HCT116 (cell line): Measurements from ENCODE around the gene KSR1. TPM values are rescaled to one million over a fixed set of nuclear protein-coding genes. Genes with fewer than 3 reads are reported as not detected.

Source experiments
- ATAC-seq: fragments of 200-7000 bp; cut with Tn5 transposase; 2 replicates; pipeline ENCODE4 v1.9.1; 2020; ENCODE audit warnings: mild to moderate bottlenecking, moderate library complexity
- BruUV-seq: library from RNA; stranded (reverse); fragments of 400-500 nt; replicated peaks from 2 replicates; lab custom pipeline; 2021; lab: Mats Ljungman, UMichigan
- CTCF ChIA-PET: fragments of 300-600 bp; sonication (Branson Sonifier 250); formaldehyde crosslinking; loops from one replicate; lab custom pipeline; 2021; ENCODE audit warnings: antibody characterized with exemption; lab: Charles Lee
- POLR2A ChIA-PET: fragments of 300-600, 350-600 bp; sonication (Branson Sonifier 250); formaldehyde crosslinking; loops from one replicate; lab custom pipeline; 2021; ENCODE audit warnings: antibody characterized with exemption; lab: Charles Lee
- RAD21 ChIA-PET, 2 experiments: fragments of 300-600 bp; sonication (Branson Sonifier 250); formaldehyde crosslinking; loops; one replicate each; lab custom pipeline; 2023; ENCODE audit warnings: low total read pairs in 2 of 2; ENCODE audit not compliant: uncharacterized antibody in 2 of 2, unreplicated experiment in 2 of 2, low non-redundant PET in 1 of 2; lab: Charles Lee
- DNase-seq: peaks from one replicate; pipeline ENCODE4 v3.0.0-alpha.2; 2010; ENCODE audit warnings: low read depth, low spot score
- H2AFZ ChIP-seq: fragments of 200-600 bp; shearing (Covaris generic), sonication (generic); 2 replicates; pipeline ENCODE4 v1.6.1; 2017; ENCODE audit warnings: low read depth, mixed run types, mixed read lengths, antibody characterized with exemption, low read length; ENCODE audit not compliant: poor library complexity, severe bottlenecking
- H3K27ac ChIP-seq: 2 replicates; pipeline ENCODE4 v1.5.1; 2012; ENCODE audit warnings: low read depth, low read length
- H3K27me3 ChIP-seq: fragments of 200-600 bp; sonication (generic); 2 replicates; pipeline ENCODE4 v1.6.1; 2016; ENCODE audit warnings: mixed run types, low read length, mixed read lengths; ENCODE audit not compliant: insufficient read depth
- H3K36me3 ChIP-seq, 2 experiments: fragments of 200-500 bp in 1 of 2; fragments of 200-600 bp in 1 of 2; sonication (Bioruptor generic) in 1 of 2; sonication (generic) in 1 of 2; 2 replicates each; pipeline versions ENCODE4 v1.5.1 to v1.6.1; 2014 to 2016; ENCODE audit warnings: low read length in 2 of 2, inconsistent platforms in 1 of 2, mixed read lengths in 1 of 2, mixed run types in 1 of 2; ENCODE audit not compliant: insufficient read depth in 2 of 2, control insufficient read depth in 1 of 2
- H3K4me1 ChIP-seq, 2 experiments: fragments of 200-600 bp in 1 of 2; sonication (generic) in 1 of 2; 2 replicates each; pipeline versions ENCODE4 v1.5.1 to v1.6.1; 2012 to 2017; ENCODE audit warnings: low read length in 2 of 2, inconsistent platforms in 1 of 2, mild to moderate bottlenecking in 1 of 2, mixed read lengths in 1 of 2, mixed run types in 1 of 2, moderate library complexity in 1 of 2; ENCODE audit not compliant: insufficient read depth in 2 of 2, control insufficient read depth in 1 of 2
- H3K4me2 ChIP-seq: fragments of 200-600 bp; sonication (generic); 2 replicates; pipeline ENCODE4 v1.6.1; 2017; ENCODE audit warnings: mixed run types, low read length, mixed read lengths
- H3K4me3 ChIP-seq, 2 experiments: fragments of 200-600 bp in 1 of 2; sonication (generic) in 1 of 2; replicated peaks in 1 of 2; 2 replicates each; pipeline ENCODE4 v1.5.1; 2011 to 2016; ENCODE audit warnings: low read length in 2 of 2, control low read depth in 1 of 2, low read depth in 1 of 2, mild to moderate bottlenecking in 1 of 2, mixed read lengths in 1 of 2, mixed run types in 1 of 2
- H3K79me2 ChIP-seq: fragments of 200-600 bp; sonication (generic); 2 replicates; pipeline ENCODE4 v1.6.1; 2017; ENCODE audit warnings: mild to moderate bottlenecking, mixed run types, low read length, moderate library complexity, mixed read lengths; ENCODE audit not compliant: insufficient read depth
- H3K9ac ChIP-seq: fragments of 200-600 bp; sonication (generic); 2 replicates; pipeline ENCODE4 v1.6.1; 2016; ENCODE audit warnings: low read length, mixed read lengths
- H3K9me2 ChIP-seq: fragments of 200-600 bp; sonication (generic), shearing (Covaris generic); 2 replicates; pipeline ENCODE4 v1.6.1; 2017; ENCODE audit warnings: mixed run types, mild to moderate bottlenecking, moderate library complexity; ENCODE audit not compliant: insufficient read depth
- H3K9me3 ChIP-seq, 2 experiments: fragments of 200-500 bp in 1 of 2; fragments of 200-600 bp in 1 of 2; sonication (Bioruptor generic) in 1 of 2; sonication (generic) in 1 of 2; 2 replicates each; pipeline ENCODE4 v1.6.1; 2014 to 2017; ENCODE audit warnings: low read length in 2 of 2, mixed read lengths in 2 of 2, inconsistent platforms in 1 of 2, low read depth in 1 of 2, mild to moderate bottlenecking in 1 of 2, mixed run types in 1 of 2, moderate library complexity in 1 of 2; ENCODE audit not compliant: control insufficient read depth in 1 of 2, insufficient read depth in 1 of 2
- H4K20me1 ChIP-seq: fragments of 200-600 bp; sonication (generic), shearing (Covaris generic); 2 replicates; pipeline ENCODE4 v1.6.1; 2017; ENCODE audit warnings: mixed run types, mild to moderate bottlenecking, moderate library complexity; ENCODE audit not compliant: insufficient read depth
- CBX3 ChIP-seq: IDR thresholded peaks from 2 replicates; pipeline ENCODE4 v1.6.1; 2012; ENCODE audit warnings: low read depth
- CEBPB ChIP-seq: IDR thresholded peaks from 2 replicates; pipeline ENCODE4 v1.6.1; 2012; ENCODE audit warnings: low read depth
- EGR1 ChIP-seq: IDR thresholded peaks from 2 replicates; pipeline ENCODE4 v1.6.1; 2012; ENCODE audit warnings: low read depth
- ELF1 ChIP-seq: IDR thresholded peaks from 2 replicates; pipeline ENCODE4 v1.6.1; 2012; ENCODE audit warnings: low read depth, borderline replicate concordance
- EZH2 ChIP-seq: fragments of 200-600 bp; sonication (generic); IDR thresholded peaks from 2 replicates; pipeline ENCODE4 v1.6.1; 2017; ENCODE audit warnings: antibody characterized with exemption, mixed run types
- EZH2phosphoT487 ChIP-seq: fragments of 200-600 bp; IDR thresholded peaks from 2 replicates; pipeline ENCODE4 v1.6.1; 2018; ENCODE audit warnings: antibody characterized with exemption, borderline replicate concordance
- FOSL1 ChIP-seq: IDR thresholded peaks from 2 replicates; pipeline ENCODE4 v1.6.1; 2012; ENCODE audit warnings: low read depth
- JUND ChIP-seq: IDR thresholded peaks from 2 replicates; pipeline ENCODE4 v1.6.1; 2012
- POLR2A ChIP-seq: IDR thresholded peaks from 2 replicates; pipeline ENCODE4 v1.7.0; 2011; ENCODE audit warnings: borderline replicate concordance; ENCODE audit not compliant: insufficient read depth, insufficient read length; ENCODE audit errors: extremely low read depth
- POLR2AphosphoS5 ChIP-seq: IDR thresholded peaks from 2 replicates; pipeline ENCODE4 v1.6.1; 2011; ENCODE audit warnings: mild to moderate bottlenecking, low read depth, low read length, moderate library complexity
- RAD21 ChIP-seq: IDR thresholded peaks from 2 replicates; pipeline ENCODE4 v1.6.1; 2012; ENCODE audit warnings: low read depth, mild to moderate bottlenecking
- SIN3A ChIP-seq: IDR thresholded peaks from 2 replicates; pipeline ENCODE4 v1.6.1; 2012; ENCODE audit warnings: low read depth
- SP1 ChIP-seq: IDR thresholded peaks from 2 replicates; pipeline ENCODE4 v1.6.1; 2012; ENCODE audit warnings: low read depth
- SRF ChIP-seq: IDR thresholded peaks from 2 replicates; pipeline ENCODE4 v1.6.1; 2012; ENCODE audit warnings: low read depth
- TCF7L2 ChIP-seq: IDR thresholded peaks from 2 replicates; pipeline ENCODE4 v1.7.0; 2011; ENCODE audit warnings: borderline replicate concordance, inconsistent platforms; ENCODE audit not compliant: insufficient read depth, insufficient read length; ENCODE audit errors: extremely low read depth
- YY1 ChIP-seq: IDR thresholded peaks from 2 replicates; pipeline ENCODE4 v1.6.1; 2011; ENCODE audit warnings: low read length, low read depth, moderate library complexity, mild to moderate bottlenecking; ENCODE audit not compliant: insufficient replicate concordance; ENCODE audit errors: extremely low read depth
- ZFX ChIP-seq: fragments of 450-650 bp; IDR thresholded peaks from 2 replicates; pipeline ENCODE4 v1.6.1; 2017
- ZNF274 ChIP-seq: fragments of 200-500 bp; sonication (Bioruptor generic); IDR thresholded peaks from 2 replicates; pipeline ENCODE4 v1.6.1; 2014; ENCODE audit warnings: mild to moderate bottlenecking, low read depth, low read length, inconsistent platforms
- intact Hi-C: fragments of 100-400 bp; cut with micrococcal nuclease; formaldehyde crosslinking; loops from 2 replicates; pipeline ENCODE4 v1.10.0; 2022
- total RNA-seq: library from RNA; stranded (reverse); gene quantifications from one replicate; pipeline ENCODE4 v1.2.1, GENCODE V29; 2021; ENCODE audit not compliant: unreplicated experiment
- TF ChIP-seq, protein P1 (sequence below): IDR thresholded peaks from 2 replicates; pipeline ENCODE4 v1.6.1; 2012
- TF ChIP-seq, protein P2 (sequence below): IDR thresholded peaks from 2 replicates; pipeline ENCODE4 v1.6.1; 2012; ENCODE audit warnings: low read depth
- TF ChIP-seq, protein P3 (sequence below): IDR thresholded peaks from 2 replicates; pipeline ENCODE4 v1.6.1; 2011; ENCODE audit warnings: mild to moderate bottlenecking, low read length, moderate library complexity; ENCODE audit not compliant: insufficient replicate concordance; ENCODE audit errors: extremely low read depth

Gene KSR1
- total RNA-seq, 1 experiment from 2014 or later = 16.5 TPM

DNA sequence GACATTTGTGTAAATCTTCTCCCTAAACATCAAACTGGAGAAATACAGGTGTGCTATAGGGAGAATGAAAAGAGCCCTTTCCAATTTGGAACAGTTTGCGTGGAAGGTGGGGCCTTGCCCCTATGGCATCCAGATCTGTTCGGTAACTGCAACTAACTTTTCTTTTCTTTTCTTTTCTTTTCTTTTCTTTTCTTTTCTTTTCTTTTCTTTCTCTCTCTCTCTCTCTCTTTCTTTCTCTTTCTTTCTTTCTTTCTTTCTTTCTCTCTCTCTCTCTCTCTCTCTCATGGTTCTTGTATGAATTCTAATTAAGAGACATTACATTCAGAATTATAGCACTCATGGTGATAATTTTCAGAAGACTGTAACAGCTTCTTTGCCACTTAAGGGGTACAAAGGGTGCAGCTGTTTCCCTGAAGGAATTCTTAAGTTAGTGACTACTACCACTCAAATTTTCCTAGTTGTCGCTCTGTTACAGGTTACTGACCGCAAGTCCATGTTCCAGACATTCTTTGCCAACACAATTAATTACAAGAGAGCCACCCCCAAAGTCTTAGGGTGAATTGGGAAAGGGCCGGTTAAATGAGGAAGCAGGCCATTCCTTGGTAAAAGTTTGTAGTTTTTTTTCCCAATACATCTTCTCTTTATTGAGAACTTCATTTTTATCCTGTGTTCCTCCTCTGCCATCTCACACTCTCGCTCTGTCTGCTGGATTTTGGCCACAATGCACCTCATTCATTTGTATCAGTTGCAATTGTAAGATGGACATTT lies 69.8 kb downstream of the KSR1 start (continued):
- TF ChIP-seq EZH2 (no peak), POLR2A (no peak), YY1 (no peak), ELF1 (no peak), FOSL1 (no peak), RAD21 (no peak), EGR1 (no peak), CEBPB (no peak), TCF7L2 (no peak), POLR2AphosphoS5 (no peak)
- TF ChIP-seq, all 23 proteins: peak for 0

DNA sequence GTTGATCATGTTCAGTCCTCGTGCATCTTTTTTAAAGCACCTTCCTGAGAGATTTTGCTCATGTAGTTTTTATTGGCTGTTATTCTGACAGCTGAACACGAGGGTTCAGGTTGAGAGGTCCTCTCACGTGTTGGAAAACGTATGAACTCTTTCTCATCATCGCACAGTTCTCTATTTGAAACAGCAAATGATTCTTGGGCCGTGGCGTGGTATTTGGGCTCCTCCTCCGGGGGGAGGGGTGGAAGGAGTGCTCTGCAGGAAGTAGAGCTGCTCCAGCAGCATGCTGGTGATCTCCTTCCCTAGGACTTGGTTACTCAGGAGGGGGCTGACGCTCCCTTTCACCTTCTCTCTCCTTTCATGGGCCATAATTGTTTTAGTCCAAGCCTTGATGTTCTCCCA lies 70.4 kb downstream of the KSR1 start:
- BruUV-seq = no TSS peak
- no peak for TF ChIP-seq ZFX
- no peak for TF ChIP-seq EGR1
- TF ChIP-seq ELF1 = no peak
- TF ChIP-seq, protein P1, sequence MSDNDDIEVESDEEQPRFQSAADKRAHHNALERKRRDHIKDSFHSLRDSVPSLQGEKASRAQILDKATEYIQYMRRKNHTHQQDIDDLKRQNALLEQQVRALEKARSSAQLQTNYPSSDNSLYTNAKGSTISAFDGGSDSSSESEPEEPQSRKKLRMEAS = no peak
- no peak for TF ChIP-seq POLR2A
- TF ChIP-seq SP1 = no peak
- TF ChIP-seq, protein P2, sequence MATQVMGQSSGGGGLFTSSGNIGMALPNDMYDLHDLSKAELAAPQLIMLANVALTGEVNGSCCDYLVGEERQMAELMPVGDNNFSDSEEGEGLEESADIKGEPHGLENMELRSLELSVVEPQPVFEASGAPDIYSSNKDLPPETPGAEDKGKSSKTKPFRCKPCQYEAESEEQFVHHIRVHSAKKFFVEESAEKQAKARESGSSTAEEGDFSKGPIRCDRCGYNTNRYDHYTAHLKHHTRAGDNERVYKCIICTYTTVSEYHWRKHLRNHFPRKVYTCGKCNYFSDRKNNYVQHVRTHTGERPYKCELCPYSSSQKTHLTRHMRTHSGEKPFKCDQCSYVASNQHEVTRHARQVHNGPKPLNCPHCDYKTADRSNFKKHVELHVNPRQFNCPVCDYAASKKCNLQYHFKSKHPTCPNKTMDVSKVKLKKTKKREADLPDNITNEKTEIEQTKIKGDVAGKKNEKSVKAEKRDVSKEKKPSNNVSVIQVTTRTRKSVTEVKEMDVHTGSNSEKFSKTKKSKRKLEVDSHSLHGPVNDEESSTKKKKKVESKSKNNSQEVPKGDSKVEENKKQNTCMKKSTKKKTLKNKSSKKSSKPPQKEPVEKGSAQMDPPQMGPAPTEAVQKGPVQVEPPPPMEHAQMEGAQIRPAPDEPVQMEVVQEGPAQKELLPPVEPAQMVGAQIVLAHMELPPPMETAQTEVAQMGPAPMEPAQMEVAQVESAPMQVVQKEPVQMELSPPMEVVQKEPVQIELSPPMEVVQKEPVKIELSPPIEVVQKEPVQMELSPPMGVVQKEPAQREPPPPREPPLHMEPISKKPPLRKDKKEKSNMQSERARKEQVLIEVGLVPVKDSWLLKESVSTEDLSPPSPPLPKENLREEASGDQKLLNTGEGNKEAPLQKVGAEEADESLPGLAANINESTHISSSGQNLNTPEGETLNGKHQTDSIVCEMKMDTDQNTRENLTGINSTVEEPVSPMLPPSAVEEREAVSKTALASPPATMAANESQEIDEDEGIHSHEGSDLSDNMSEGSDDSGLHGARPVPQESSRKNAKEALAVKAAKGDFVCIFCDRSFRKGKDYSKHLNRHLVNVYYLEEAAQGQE = no peak
- no peak for TF ChIP-seq CEBPB
- TF ChIP-seq SIN3A = no peak
- TF ChIP-seq SRF = no peak
- TF ChIP-seq EZH2phosphoT487 = no peak
- no peak for TF ChIP-seq CBX3
- TF ChIP-seq, protein P3, sequence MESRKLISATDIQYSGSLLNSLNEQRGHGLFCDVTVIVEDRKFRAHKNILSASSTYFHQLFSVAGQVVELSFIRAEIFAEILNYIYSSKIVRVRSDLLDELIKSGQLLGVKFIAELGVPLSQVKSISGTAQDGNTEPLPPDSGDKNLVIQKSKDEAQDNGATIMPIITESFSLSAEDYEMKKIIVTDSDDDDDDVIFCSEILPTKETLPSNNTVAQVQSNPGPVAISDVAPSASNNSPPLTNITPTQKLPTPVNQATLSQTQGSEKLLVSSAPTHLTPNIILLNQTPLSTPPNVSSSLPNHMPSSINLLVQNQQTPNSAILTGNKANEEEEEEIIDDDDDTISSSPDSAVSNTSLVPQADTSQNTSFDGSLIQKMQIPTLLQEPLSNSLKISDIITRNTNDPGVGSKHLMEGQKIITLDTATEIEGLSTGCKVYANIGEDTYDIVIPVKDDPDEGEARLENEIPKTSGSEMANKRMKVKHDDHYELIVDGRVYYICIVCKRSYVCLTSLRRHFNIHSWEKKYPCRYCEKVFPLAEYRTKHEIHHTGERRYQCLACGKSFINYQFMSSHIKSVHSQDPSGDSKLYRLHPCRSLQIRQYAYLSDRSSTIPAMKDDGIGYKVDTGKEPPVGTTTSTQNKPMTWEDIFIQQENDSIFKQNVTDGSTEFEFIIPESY = no peak
- no peak for TF ChIP-seq ZNF274
- no peak for TF ChIP-seq EZH2
- TF ChIP-seq JUND = no peak
- TF ChIP-seq POLR2AphosphoS5 = no peak
- no peak for DNase-seq
- no peaks in the 10 kb centered on the region; the same call in 1 of the 2 replicates for H4K20me1 ChIP-seq
- H3K79me2 ChIP-seq = no peaks in the 10 kb centered on the region
- no peaks in the 10 kb centered on the region for H3K27me3 ChIP-seq
- H3K27ac ChIP-seq = no peak overlapping the region
- peak overlapping the region; percentile 39 for H3K4me2 ChIP-seq
- peak; percentile 67 for ATAC-seq
- ChIA-PET RAD21 (no interaction called here), POLR2A (no interaction called here), CTCF (interaction anchor here (1.1 kb wide), 1 partner anchor 32 kb away, joined by 3 read pairs; no protein-coding TSS in a partner anchor)
- no peaks in the 10 kb centered on the region for H3K36me3 ChIP-seq
- no peak overlapping the region for H2AFZ ChIP-seq
- H3K9me2 ChIP-seq = no peaks in the 10 kb centered on the region
- intact Hi-C loops = no loop called here
- H3K4me3 ChIP-seq = no peak overlapping the region
- H3K9ac ChIP-seq = no peak overlapping the region
- peaks cover 25 to 31% of the 10 kb centered on the region in 2 experiments for H3K4me1 ChIP-seq
- H3K9me3 ChIP-seq = no peaks in the 10 kb centered on the region
